SKM-1 treated with dmso at 0.1 percent for 144 hours (cell line): Measurements from ENCODE around the gene SGMS2.

ENCODE experiments used
- DNase-seq: peaks from one replicate; lab custom pipeline; 2025; ENCODE audit not compliant: unreplicated experiment; lab: John Stamatoyannopoulos, UW

Gene SGMS2

GRCh38 chr4:107828315-107829090 lies 3.8 kb downstream of the SGMS2 start:
- no peak for DNase-seq

- no peak for DNase-seq
These were observed 6.4 kb downstream of the SGMS2 start for GRCh38 chr4:107831140-107831539.

GRCh38 chr4:107832275-107832807 lies 7.6 kb downstream of the SGMS2 start:
- no peak for DNase-seq

GRCh38 chr4:107834241-107834794 lies 9.6 kb downstream of the SGMS2 start:
- no peak for DNase-seq

GRCh38 chr4:107835406-107835805 lies 10.7 kb downstream of the SGMS2 start:
- DNase-seq, result no peak

- no peak for DNase-seq
These were observed 12.6 kb downstream of the SGMS2 start for GRCh38 chr4:107837317-107837716.

GRCh38 chr4:107837776-107838618 lies 13.3 kb downstream of the SGMS2 start:
- DNase-seq, result peak; percentile 95

GRCh38 chr4:107838861-107839565 lies 14.3 kb downstream of the SGMS2 start:
- peak; percentile 11 for DNase-seq

- no peak for DNase-seq
These were observed 18.7 kb downstream of the SGMS2 start for GRCh38 chr4:107843391-107843790.

- DNase-seq, result no peak
These were observed 20.9 kb downstream of the SGMS2 start for GRCh38 chr4:107845681-107846080.

GRCh38 chr4:107850438-107850837 lies 25.7 kb downstream of the SGMS2 start:
- DNase-seq, result no peak

GRCh38 chr4:107853444-107854355 lies 29.0 kb downstream of the SGMS2 start:
- no peak for DNase-seq

- no peak for DNase-seq
These were observed 29.8 kb downstream of the SGMS2 start for GRCh38 chr4:107854356-107855022.

GRCh38 chr4:107855723-107856122 lies 31.0 kb downstream of the SGMS2 start:
- no peak for DNase-seq

GRCh38 chr4:107856901-107857300 lies 32.2 kb downstream of the SGMS2 start:
- no peak for DNase-seq

GRCh38 chr4:107857741-107858140 lies 33.0 kb downstream of the SGMS2 start:
- DNase-seq, result no peak

- DNase-seq, result no peak
These were observed 33.5 kb downstream of the SGMS2 start for GRCh38 chr4:107858158-107858742.

- DNase-seq, result no peak
These were observed 37.9 kb downstream of the SGMS2 start for GRCh38 chr4:107862658-107863057.

- DNase-seq, result no peak
These were observed 38.7 kb downstream of the SGMS2 start for GRCh38 chr4:107863416-107863815.
